SW480 (cell line): Measurements from ENCODE around the gene NHSL1.

ENCODE experiments used
- DNase-seq: peaks from one replicate; pipeline ENCODE4 v3.0.0-alpha.2; 2016; ENCODE audit warnings: low spot score

The NHSL1 gene

GRCh38 chr6:138401960-138402837, 97.1 kb downstream of the NHSL1 start:
- DNase-seq: no peak

GRCh38 chr6:138400326-138400725, 99.0 kb downstream of the NHSL1 start:
- DNase-seq: no peak

DNA sequence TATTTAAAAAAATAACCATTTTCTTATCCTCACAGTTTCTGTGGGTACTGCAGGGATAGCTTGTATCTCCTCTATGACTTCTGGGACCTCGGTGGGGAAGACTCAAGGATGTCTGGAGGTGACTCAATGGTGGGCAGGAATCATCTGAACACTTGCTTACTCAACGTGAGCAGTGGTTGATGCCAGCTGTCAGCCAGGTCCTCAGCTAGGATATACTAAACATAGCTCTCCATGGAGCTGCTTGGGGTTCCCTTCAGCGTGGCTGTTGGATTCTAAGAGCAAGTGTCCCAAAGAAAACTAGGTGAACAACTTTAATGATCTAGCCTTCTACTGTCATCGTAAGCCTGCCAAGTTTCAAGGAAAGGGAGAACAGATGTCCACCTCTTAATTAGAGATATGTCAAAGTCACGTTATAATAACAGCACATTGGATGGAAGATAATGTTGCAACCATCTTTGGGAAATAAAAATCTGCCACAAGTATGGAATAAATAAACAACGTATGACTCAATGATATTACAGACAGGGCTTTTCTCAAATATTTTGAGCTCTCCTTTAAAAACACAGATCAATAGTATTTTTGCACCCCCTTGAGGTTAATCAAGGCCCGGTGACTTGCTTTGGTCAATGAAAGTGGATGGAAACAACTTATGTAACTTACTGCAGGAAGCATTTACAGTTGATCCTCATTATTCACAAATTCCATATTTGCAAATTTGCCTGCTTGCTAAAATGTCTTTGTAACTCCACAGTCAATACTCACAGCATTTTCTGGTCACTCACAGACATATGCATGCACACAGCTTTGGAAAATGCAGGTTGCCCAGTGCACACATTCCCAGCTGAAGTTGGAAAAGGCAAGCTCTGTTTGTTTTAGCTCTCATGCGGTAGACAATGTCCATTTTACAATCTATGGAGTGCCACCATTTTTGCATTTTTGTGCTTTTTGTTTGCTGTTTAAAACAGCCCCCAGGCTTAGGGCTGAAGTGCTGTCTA, 101.9 kb downstream of the NHSL1 start:
- no peak for DNase-seq

GRCh38 chr6:138396709-138397108, 102.6 kb downstream of the NHSL1 start:
- DNase-seq: no peak

GRCh38 chr6:138393871-138394783, 105.2 kb downstream of the NHSL1 start:
- DNase-seq: no peak

DNA sequence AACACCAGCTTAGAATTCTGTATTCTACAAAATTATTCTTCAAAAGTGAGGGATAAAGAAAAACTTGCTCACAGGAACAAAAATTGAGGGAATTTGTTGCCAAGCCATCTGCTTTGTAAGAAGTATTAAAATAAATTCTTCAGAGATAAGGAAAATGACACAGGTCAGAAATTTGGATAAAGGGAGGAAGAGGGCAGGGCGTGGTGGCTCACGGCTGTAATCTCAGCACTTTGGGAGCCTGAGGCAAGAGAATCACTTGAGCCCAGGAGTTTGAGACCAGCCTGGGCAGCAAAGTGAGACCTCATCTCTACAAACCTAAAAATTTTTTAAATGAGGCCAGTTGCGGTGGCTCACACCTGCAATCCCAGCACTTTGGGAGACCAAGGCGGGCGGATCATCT, 109.7 kb downstream of the NHSL1 start:
- no peak for DNase-seq

- no peak for DNase-seq
These were observed 111.5 kb downstream of the NHSL1 start for GRCh38 chr6:138387577-138388368.

- DNase-seq: no peak
These were observed 112.4 kb downstream of the NHSL1 start for GRCh38 chr6:138386897-138387296.

DNA sequence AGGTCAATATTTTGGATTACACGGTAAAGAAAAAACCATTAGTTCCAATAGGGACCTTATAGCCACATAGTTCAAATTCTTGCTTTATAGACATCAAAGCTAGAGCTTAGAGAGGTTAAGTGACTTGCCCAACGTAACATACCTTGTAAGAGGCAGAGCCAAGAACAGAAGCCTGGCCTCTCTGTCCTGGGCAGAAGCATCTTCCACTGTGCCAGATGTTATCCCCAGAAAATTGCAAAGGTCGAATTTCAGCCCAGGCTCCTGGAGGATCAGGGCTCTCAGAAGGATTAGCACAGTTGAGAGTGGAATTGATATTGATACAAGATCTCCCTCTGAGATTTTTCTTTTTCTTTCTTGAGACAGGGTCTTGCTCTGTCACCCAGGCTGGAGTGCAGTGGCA, 115.5 kb downstream of the NHSL1 start:
- DNase-seq: peak; percentile 46

DNA sequence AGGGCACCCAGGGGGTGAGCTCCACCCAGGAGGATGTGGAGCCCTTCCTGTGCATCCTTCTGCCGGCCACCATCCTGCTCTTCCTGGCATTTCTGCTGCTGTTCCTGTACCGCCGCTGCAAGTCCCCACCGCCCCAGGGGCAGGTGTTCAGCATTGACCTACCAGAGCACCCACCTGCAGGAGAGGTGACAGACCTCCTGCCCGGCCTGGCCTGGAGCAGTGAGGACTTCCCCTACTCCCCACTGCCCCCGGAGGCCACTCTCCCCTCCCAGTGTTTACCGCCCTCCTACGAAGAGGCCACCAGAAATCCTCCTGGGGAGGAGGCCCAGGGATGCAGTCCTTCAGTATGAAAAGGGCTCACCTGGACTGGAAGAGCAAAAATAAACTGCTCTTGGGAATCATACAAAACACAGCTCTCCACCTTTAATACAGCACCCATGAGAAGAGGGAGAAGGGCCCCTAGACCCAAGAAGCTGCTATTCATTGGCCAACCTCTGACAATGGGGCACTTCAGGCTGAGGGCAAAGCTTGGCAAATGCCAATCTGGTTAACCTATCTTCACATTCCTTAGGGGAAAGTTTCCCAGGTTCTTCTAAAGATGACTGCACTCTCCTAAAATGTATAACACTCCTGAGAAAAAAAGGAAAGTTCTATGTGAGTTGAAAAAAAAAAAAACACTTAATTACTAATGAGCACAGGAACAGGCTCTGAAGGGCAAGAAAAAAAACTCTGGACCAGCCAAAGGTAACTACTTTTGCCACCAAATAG, 116.6 kb downstream of the NHSL1 start:
- DNase-seq: peak; percentile 13

DNA sequence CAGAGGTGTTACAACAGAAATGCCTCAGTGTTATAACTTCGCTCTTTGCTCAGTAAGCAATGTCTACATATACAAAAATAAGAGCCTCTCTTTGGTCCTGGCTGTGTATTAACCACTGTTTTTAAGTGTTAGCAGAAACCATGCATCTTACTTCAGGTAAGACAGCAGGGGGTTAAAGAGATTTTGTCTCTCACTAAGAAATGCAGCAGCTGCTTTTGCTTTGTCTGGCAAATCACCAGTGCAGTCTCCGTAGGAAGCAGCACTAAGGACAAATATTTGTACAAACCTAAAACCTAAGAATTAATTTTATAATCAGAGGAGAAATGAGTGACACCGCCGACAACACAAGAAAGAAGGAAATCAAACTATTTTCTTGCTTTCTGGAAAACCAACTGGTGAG, 120.8 kb downstream of the NHSL1 start:
- no peak for DNase-seq

DNA sequence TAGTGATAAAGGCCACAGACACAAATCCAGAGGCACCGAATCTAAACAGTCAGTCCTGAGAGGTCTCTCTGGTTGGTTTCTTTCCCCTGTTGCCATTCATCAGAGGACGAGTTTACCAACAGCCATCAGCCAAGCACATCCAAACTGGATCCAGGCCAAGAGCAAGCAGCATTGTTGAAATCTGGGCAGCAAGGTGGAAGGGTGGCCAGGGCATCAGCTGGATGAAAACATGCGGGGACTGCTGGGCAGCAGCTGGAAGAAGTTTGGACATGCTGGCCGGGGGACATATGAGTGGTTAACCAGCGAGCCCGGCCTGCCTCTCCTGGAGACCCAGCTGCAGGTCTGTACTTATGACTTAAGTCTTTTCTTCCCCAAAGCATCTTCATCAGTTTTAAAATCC, 121.5 kb downstream of the NHSL1 start, which contains the start of gene SMIM28:
TSS of gene SMIM28 (plus strand) at position 62 of the 400 bp plus-strand sequence. CDS start at position 230, 168 bp downstream.
- no peak for DNase-seq

DNA sequence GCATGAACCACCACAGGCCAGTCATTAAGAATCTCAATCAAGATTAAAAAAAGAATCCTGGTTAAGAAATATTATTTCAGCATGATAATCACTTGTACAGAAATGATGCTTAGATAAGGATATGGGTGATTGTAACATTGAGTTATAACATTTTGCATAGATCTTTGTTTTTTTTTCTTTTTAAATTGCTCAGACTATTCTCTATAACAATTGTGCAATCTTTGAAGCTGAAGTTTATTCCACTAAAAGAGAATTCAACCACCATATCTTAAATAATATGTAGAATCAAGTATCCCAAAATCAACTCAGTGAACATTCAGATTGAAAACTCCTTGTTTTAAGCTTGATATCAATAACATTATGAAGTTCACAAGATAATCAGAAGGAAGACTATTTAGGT, 122.3 kb downstream of the NHSL1 start:
- DNase-seq: no peak

DNA sequence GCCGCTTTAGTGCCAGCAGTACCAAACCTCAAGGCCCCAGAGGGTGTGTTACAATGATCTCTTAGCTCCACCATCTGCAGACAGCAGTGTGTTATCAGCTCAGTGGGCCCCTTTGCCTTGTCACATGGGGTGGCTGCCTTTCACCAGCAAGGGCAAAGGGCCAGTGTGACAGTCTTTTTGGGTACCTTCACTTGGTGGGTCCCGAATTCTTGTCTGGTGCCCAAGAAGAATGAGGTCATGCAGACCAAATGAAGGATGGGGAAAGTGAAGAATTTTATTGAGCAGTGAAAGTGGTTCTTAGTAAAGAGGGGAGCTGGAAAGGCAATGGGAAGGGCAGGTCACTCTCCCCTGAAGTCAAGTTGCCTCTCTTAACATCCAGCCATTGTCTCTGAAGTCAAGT, 124.5 kb downstream of the NHSL1 start:
- no peak for DNase-seq

- no peak for DNase-seq
These were observed 125.1 kb downstream of the NHSL1 start for GRCh38 chr6:138374230-138374629.

GRCh38 chr6:138372711-138373463, 126.4 kb downstream of the NHSL1 start:
- no peak for DNase-seq
